ENCODE data around the gene WWOX.

The WWOX gene

DNA sequence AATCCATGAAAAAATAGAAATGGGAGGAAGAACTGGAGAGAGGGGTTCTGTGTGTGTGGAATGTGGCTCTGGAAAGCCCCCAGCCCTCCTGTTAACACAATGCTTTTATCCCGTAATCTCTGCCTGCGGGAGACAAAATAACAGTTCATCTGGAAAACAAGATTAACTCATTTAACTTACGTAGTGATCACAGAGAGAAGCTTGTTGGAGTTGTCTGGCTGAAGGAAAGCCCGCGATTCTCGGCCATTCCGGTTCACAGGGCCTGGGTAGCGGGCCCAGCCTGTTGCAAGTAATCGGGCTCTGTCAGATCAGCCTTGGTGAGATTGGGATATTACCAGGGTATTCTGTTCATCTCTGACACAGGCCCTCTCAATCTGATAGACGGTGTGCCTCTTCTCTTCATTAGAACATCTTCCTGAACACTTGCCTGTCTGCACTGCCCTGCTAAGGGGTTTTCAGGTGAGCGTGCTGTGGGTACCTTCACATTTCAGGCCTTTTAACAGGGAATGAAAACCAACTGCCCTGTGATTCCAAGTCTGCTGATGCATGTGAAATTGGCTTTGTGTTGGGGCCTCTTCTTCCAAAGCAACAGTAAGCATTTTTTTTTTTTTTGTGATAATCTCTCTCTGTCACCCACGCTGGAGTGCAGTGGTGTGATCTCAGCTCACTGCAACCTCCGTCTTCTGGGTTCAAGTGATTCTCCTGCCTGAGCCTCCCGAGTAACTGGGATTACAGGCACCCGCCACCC lies 609.9 kb downstream of the WWOX start:
- no peak for DNase-seq

DNA sequence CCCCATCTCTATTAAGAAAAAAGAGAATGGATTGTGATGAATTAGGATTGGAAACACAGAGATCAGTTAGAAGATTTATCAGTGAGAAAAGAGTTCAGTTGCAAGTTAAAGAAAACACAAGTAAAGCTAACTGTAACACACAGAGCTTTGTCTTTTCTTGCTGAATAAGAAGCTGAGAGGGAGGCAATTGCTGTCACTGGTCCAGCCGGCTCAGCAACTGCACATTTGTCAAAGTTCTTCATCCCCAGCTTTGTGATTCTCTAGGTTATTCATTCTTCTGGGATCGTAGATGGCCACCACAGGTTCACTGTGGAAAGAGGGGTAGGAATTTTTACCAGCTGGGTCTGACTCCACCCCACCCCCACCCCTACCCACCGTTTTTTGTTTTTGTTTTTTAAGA lies 615.7 kb downstream of the WWOX start:
- DNase-seq, result no peak

DNA sequence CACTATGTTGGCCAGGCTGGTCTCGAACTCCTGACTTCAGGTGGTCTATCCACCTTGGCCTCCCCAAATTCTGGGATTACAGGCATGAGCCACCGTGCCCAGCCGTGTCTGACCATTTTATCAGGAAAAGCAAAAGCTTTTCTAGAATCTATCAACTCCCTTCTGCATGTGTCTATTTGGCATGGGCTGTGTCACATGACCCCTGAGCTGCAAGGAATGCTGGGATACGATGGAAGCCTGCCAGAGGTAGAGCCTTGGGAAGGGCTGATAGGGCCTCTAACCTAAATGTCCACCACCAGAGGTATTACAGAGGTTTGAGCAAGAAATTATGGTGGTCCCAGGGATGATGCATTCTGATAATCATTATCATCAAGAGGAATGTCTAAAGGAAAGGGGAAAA lies 616.2 kb downstream of the WWOX start:
- no peak for DNase-seq

DNA sequence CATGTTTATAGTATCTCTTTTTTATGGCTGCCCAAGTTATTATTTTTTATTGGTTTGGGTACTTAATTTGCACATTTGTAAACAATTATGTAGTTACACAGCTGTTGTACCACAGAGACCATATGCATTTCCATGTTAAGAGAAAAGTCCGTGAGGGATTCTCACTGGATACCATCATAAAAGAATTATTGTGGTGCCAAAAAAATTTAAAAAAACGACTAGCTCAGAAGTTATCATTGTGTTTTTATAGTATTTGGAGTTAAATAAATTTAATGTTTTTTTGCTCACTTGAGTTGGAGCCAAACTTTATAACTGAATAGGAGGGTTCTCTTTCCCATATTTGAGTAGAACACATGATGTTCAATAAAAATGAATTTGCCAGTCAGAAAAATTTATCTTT lies 618.7 kb downstream of the WWOX start:
- no peak for DNase-seq

DNA sequence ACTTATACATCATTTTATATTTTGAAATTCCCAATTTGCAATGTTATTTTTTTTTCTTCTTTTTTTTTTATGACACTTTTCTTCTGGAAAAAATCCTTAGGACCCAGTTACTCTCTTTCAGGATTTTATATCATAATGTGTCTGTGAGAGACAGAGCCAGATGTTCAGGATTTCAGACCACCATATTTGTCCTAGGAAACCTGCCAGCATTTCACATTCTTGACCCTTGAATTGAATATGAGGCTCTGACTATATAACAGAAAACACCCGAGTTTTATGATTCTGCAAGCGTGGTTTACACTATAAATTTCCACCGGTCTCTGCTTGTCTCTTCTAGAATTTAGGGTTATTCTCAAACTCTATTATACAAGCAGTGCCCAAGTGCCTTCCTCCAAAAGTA lies 621.0 kb downstream of the WWOX start:
- no peak for DNase-seq

DNA sequence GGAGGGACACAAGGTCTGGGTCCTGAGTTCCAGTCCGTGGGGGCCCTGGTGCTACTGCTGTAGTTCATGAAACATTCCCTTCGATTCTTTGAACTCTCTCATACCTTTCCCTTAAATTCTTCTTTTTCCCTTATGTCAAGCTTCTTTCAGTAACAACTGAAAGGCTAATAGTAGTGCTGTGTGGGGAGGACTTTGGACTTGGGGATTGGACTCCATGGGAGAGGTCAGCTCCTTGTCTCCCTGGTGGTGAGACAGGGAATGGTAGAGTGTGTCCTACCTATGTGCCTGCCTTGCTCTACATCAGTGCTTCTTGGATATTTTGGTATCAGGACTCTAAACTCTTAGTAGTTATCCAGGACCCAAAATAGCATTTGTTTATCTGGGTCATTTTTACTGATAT lies 628.1 kb downstream of the WWOX start:
- DNase-seq, result no peak

DNA sequence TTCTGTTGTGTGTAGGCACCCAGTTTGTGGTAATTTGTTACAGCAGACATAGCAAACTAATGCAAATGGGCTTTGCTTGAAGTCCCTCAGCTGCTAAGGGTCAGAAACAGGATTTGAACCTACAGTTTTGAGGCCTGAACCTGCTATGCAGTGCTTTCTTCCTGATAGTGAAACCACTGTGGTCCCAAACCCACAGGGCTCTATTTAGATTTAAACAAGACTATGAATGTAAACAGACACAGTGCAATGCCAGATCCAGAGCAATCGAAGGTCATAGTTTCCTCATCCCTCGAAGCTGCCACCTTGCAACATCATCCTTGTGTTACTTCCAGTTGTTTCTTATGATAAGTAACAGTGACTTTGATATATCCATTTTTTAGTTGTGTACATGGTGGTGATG lies 630.2 kb downstream of the WWOX start:
- no peak for DNase-seq

DNA sequence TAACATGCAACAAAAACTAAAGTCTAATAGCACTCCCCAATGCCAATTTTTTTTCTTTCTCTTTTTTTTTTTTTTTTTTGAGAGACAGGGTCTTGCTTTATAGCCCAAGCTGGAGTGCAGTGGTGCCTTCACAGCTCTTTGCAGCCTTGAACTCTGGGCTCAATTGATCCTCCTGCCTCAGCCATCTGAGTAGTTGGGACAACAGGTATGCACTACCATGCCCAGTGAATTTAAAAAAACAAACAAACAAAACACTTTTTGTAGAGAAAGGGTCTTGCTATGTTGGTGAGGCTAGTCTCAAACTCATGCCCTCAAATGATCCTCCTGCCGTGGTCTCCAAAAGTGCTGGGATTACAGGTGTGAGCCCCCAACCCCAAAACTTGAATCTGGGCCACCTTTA lies 632.3 kb downstream of the WWOX start:
- no peak for DNase-seq

DNA sequence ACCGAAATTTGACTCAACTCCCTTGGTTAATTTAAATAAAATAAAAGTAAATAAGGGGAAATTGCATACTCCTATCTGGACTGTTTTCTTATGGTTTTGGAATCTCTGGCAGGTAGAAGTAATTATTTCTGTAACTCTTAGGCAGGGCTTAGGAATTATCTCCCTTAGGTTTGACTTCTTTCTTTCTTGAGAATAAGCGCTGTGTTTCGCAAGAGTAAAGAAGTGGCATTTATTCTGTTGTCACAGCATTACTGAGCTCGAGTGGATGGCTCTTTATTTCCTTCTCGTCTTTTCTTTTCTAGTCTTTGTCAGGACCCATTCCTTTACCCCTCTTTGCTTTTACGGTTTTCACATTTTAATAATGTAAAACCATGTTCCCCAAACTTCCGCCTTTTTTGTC lies 633.2 kb downstream of the WWOX start:
- DNase-seq, result no peak

DNA sequence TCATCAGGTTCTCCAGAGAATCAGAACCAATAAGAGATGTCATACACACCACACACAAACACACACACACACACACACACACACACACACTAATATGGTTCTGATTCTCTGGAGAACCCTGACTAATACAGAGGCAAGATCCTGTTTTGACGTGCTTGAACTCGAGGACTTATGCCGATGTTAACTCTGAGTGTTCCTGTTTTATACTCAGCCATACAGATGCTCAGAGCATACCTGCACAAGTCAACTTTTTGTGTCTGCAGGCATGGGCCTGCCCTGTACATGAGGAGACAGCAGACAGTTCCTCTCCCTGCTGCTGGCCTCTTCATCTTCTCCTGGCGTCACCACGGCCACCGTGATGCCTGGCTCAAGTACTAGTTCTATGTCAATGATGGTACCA lies 635.9 kb downstream of the WWOX start:
- no peak for DNase-seq

DNA sequence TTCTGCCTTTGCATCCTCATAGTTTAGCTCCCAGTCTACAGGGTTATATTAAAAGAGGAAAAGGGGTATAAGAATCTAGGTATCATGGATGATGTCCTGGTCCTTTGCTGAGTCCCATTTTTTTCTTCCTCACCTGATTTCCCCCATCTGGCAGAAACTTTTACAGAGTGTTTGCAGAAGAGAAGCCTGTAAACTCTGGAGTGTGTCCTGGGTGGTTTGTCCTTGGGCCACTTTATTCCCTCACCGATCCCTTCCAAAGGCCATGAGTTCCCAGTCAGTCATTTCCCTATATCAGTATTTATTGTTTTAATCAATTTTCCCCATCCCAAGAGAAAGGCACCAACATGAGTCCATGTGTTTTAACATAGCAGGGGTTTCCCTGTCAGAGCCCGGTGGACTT lies 638.2 kb downstream of the WWOX start:
- no peak for DNase-seq

DNA sequence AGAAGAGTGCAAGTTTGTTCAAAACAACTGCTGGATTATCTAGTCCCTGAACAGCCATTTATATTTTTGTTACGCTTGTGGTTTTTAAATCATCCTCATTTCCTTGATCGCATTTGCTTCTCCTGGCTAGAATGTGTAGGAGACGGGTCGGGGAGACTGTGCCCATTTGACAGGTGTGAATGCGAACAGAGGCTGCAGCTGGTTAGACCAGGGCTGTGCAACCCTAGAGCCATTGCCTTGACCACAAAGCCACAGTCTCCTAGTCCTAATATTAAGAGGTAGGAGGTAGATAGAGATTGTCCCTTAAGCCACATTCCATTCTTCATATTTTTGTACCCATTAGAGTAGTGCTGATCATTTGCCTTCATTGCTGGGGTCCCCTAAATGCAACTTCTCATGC lies 639.1 kb downstream of the WWOX start:
- DNase-seq, result no peak

DNA sequence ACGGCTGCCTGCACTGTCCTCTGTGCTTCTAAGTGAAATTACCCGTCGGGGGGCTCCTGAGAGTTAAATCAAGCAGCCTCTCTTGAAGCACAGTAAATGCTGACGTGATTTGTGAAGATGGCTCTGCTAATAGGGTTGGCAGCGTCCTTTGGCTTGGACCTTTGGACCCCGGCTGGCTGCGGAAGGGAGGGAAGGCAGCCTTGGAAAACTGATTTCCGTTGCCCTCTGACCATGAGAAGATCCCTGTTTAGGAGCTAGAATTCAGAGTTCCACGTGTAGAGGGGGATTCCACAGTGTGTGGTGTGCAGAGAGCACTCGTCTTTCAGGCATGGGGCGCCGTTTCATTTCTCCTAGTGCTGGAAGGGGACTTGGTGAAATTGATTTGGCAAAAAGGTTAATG lies 640.8 kb downstream of the WWOX start:
- no peak for DNase-seq

DNA sequence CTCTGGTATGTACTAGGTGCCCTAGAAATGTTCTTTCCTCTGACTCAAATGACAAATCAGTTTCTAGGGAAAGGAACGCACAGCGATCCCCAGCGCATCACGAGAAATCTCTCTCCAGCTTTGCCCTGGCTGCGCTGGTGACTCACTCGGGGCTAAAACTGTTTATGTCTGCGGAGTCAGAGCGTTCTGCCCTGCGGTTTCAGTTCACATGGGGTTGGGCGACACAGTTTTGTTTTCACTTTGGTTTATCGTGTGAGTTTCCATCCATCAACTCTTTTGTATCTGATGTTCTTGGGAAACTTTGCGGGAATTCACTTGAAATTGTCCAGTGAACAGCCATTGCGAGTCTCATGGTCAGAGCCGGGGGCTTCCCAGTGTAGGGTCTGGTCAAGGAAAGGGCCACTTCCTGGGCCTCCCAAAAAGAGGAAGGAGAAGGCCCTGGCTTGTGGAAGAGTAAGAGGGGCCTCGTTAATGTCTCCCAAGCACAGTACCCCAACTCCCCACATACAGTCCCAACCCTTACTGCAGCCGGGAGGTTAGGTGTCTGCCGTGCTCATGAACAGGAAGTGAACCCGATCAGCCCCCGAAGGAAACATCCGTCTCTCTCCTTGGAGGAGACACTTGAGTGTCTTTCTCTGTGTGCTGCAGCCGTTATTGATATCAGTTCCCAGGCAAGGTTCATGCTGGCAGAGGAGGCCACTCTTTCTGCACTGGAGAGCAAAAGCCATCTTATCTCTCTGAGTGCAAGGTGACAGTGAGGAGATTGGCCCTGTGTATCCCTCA lies 643.2 kb downstream of the WWOX start:
- no peak for DNase-seq

DNA sequence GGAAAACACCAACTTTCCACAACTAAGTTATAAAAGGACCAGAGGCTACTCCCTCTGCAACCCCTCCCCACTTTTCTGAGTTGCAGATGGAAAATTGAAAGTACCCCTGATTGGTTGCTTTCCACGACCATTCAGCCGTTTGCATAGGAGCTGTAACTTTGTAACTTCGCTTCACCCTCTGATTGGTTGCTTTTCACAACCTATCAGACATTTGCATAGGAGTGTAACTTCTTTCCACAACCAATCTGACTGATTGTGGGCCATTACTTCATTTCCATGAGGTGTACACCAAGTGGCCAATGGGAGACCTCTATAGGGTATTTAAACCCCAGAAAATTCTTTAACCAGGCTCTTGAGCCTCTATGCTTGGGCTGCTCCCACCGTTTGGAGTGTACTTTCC lies 644.1 kb downstream of the WWOX start:
- no peak for DNase-seq

DNA sequence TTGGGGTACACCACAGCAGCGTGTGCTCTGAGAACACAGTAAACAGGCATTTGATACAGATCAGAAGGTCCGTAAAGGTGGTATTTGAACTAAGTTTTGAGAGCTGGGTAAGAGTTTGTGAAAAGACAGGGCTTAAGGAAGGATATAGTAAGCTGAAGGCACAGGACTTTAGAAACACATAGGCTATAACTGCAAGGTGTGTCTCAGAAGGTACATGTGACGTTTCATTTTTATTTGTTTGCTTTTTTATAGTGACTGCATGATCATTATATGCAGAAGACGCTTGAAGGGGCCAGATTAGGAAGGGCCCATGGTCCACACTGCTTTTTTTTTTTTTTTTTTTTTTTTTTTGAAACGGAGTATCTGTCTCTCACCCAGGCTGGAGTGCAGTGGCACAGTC lies 644.6 kb downstream of the WWOX start:
- no peak for DNase-seq

DNA sequence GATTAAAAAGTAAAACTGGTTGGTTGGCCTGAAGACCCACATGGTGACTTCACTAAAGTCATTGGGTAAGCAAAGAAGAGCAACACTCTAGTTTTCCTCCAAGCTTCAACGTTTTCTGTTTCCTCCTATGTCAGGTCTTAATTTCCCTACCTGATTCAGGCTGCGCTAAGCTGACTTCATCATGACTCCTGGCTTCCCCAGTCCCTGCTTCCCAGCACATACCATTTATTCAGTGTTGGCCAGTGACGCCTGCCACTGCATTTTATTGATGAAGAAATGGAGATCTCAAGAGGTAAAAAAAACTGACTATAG lies 645.3 kb downstream of the WWOX start:
- no peak for DNase-seq

DNA sequence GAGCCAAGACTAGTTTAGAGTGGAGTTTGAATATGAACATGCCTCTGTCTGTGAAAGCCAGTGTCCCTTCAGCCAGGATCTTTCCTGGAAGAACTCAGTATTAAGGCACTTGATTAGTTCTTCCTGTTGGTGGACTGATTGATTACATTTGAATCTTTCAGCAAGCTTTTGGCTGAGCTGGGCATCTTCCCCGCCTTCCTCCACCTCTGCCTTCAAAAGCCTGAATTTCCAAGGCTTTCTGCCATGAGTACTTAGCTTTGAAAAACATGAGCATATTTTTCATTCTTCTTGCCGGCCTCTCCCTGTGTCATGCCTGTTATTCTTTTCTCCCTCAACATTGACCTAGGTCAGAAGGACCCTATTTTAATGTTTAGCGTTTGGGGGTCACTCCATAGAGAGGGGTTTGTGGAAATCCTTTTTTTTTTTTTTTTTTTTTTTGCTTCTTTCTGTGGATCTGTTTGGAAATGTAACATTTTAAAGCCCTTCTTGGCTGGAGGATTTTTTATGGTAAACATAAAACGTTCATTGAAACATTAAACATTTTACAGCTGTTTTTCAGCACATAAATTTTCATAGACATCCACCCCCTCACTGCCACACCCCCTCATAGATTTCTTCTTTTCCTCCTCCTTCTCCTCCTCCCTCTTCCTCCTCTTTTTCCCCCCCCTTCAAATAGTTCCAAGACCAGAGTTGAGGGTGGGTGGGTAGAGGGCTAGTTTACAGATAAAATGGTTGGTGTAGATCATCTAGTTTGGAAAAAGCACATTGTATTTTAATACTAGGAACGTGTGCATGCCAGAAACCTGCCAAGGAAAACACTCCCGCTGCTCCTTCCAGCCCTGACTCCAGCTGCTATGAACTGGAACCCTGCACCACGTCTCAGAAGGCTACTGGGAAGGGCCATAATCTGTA lies 645.9 kb downstream of the WWOX start:
- no peak for DNase-seq

DNA sequence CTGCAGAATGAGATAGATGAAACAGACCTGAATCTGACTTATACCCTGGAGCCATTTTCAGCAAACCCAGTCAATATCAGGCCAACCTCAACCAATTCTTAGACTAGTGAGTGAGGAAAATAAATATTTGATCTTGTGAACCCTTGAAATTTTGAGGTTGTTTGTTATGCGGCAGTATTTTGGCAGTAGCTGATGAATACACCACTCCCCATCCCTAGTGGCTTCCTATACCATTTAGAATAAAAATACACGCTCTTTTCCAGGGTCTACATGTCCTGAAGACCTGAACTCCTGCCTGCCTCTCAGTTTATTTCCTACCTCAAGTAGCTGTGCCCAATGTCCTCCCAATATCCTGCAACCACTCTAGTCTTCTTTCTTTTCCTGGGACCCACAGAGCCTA lies 647.3 kb downstream of the WWOX start:
- no peak for DNase-seq

DNA sequence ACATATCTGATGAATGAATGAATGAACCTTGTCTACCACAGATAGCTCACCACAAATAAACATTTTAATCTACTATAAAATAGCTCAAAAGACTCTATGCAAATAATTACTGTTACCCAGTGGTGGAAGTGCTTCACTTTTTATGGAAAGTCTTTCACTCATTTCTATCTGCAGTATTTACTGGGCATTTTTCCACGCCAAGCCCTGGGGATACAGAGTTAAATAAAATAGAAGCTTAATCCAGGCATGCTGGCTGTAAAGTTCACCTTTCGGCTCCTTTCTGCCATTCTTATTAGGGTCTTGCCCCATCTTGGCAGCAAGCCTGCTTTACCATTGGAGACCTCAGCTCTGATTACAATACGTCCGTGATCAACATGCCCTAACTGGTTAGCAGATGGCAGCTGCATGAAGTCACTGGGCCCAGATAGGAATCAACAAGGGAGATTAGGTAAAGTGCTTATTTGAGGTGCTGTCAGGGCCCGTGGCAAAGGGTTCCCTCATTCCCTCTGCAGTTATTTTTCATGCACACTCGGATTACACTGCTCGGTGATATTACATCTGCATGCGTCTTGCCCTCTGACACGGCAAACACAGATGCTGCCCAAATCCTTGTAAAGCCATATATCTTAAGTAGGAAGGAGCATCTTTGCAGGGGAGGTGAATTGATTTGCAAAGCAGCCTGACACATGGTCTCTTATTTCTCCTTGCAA lies 648.9 kb downstream of the WWOX start:
- DNase-seq, result no peak

DNA sequence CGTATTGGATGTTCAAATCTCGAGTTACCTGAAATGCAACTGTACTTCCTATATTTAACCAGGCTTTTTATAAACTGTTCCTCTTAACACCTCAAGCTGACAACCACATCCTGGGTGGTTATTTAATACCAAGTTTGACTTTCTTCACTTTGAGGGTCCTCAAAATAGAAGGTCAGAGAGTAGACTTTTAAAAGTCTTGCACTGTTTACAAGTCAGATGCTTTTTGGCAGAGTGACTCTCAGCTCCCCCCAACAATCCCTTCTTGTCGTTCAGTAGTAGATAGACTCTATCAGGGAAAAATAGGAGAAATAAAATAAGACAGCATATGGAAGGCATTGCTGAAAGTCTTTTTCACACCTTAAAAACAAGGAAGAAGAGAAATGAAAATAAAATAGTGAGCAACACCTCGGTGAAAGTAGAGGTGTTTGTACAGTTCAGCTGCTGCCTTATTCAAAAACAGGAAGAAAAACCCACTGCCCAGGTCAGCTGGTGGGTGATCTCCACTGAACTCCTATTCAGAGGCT lies 650.4 kb downstream of the WWOX start:
- no peak for DNase-seq

DNA sequence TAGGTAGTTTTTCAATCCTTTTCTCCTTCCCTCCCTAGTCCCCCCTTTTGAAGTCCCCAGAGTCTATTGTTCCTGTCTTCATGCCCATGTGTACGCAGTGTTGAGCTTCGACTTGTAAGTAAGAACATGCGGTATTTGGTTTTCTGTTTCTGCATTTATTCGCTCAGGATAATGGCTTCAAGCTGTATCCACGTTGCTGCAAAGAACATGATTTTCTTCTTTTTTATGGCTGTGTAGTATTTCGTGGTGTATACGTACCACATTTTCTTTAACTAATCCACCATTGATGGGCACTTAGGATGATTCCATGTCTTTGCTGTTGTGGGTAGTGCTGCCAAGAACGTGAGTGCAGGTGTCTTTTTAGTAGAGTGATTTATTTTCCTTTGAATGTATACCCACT lies 651.2 kb downstream of the WWOX start:
- DNase-seq, result no peak

DNA sequence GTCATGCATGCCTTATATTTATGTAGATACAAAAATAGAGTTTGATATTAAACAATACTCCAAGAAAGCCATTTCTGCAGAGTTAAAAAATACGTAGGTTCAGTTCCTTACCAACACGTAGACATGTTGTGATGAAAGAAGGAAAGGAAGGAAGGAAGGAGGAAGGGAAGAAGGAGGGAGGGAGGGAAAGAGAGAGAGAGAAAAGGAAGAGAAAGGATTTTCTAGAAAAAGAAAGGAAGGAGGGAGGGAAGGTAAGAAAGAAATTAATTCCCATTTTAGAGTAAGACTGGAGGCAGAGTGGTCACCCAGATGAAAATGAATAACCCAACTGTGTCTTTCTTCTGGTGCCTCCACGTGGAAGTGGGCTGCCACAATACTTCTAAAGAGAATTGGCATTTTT lies 652.1 kb downstream of the WWOX start:
- DNase-seq, result no peak
